K562 (cell line): ENCODE data around the gene PRKX. TPM values are rescaled to one million over a fixed set of nuclear protein-coding genes. Genes with fewer than 3 reads are reported as not detected.

Experiments used
- ATAC-seq: fragments of 200-7000 bp; cut with Tn5 transposase; 3 replicates; pipeline ENCODE4 v1.9.1; 2020; ENCODE audit warnings: moderate library complexity
- BruUV-seq: library from RNA; stranded (reverse); fragments of 400-500 nt; replicated peaks from 2 replicates; lab custom pipeline; 2021; lab: Mats Ljungman, UMichigan
- CTCF ChIA-PET: fragments of 300-600 bp; formaldehyde crosslinking; extraction: SDS; loops from one replicate; lab custom pipeline; 2021; ENCODE audit warnings: low intra/inter-chr PET ratio; lab: Yijun Ruan, JAX
- POLR2A ChIA-PET: fragments of 300-600, 350-650 bp; sonication (Branson Sonifier 250); formaldehyde crosslinking; extraction: SDS; loops from one replicate; lab custom pipeline; 2021; ENCODE audit warnings: antibody characterized with exemption, inconsistent platforms; lab: Yijun Ruan, JAX
- DNase-seq, 4 experiments: peaks; one replicate each; pipeline versions ENCODE4 v3.0.0 to v3.0.0-alpha.2; 2011 to 2018; ENCODE audit warnings: low spot score in 3 of 4, mixed read lengths in 3 of 4; ENCODE audit errors: extremely low read depth in 1 of 4
- FAIRE-seq: peaks from 2 replicates; lab custom pipeline; 2011; peaks lifted over from hg19 to GRCh38; lab: Jason Lieb, UNC
- H2AFZ ChIP-seq: 2 replicates; pipeline ENCODE4 v1.6.0; 2011; ENCODE audit warnings: low read depth, low read length, control low read depth, inconsistent platforms
- H3K27ac ChIP-seq: fragments of 200-600 bp; 3 replicates; pipeline ENCODE4 v1.8.0; 2011; ENCODE audit warnings: low read depth, mild to moderate bottlenecking, control low read depth, inconsistent platforms, low read length, moderate library complexity, mixed read lengths; ENCODE audit errors: extremely low read depth
- H3K27me3 ChIP-seq, 2 experiments: fragments of 300-600 bp in 1 of 2; 2 replicates in 1 of 2; 3 replicates in 1 of 2; pipeline versions ENCODE4 v1.6.0 to v1.8.0; 2011; ENCODE audit warnings: inconsistent platforms in 2 of 2, low read length in 2 of 2, mild to moderate bottlenecking in 1 of 2, mixed read lengths in 1 of 2, moderate library complexity in 1 of 2; ENCODE audit not compliant: control insufficient read depth in 2 of 2, insufficient read depth in 2 of 2
- H3K36me3 ChIP-seq: fragments of 300-600 bp; 3 replicates; pipeline ENCODE4 v1.8.0; 2011; ENCODE audit warnings: mild to moderate bottlenecking, low read length, inconsistent platforms; ENCODE audit not compliant: control insufficient read depth, insufficient read depth
- H3K4me1 ChIP-seq, 2 experiments: fragments of 200-600 bp in 1 of 2; replicated peaks in 1 of 2; 2 replicates in 1 of 2; 3 replicates in 1 of 2; pipeline versions ENCODE4 v1.5.1 to v1.8.0; 2011; ENCODE audit warnings: inconsistent platforms in 2 of 2, low read length in 2 of 2, mild to moderate bottlenecking in 1 of 2, mixed read lengths in 1 of 2, moderate library complexity in 1 of 2; ENCODE audit not compliant: control insufficient read depth in 2 of 2, insufficient read depth in 2 of 2
- H3K4me2 ChIP-seq: 2 replicates; pipeline ENCODE4 v1.6.1; 2011; ENCODE audit warnings: low read length, control low read depth, inconsistent platforms, mixed read lengths; ENCODE audit not compliant: insufficient read depth
- H3K4me3 ChIP-seq: fragments of 200-600 bp; sonication (generic), shearing (Covaris generic); 2 replicates; pipeline ENCODE4 v1.5.1; 2016; ENCODE audit warnings: control low read depth, inconsistent platforms
- H3K79me2 ChIP-seq: fragments of 200-600 bp; 3 replicates; pipeline ENCODE4 v1.8.0; 2011; ENCODE audit warnings: low read length, inconsistent platforms; ENCODE audit not compliant: control insufficient read depth, insufficient read depth
- H3K9ac ChIP-seq, 2 experiments: 2 replicates each; pipeline versions ENCODE4 v1.6.0 to v1.6.1; 2011; ENCODE audit warnings: low read depth in 2 of 2, low read length in 2 of 2, control low read depth in 1 of 2, inconsistent platforms in 1 of 2, mild to moderate bottlenecking in 1 of 2, mixed read lengths in 1 of 2; ENCODE audit not compliant: insufficient read depth in 1 of 2
- H3K9me1 ChIP-seq: one replicate; pipeline ENCODE4 v1.6.0; 2011; ENCODE audit warnings: inconsistent platforms, mild to moderate bottlenecking, low read length, moderate library complexity; ENCODE audit not compliant: control insufficient read depth, insufficient read depth
- H3K9me3 ChIP-seq: replicated peaks from 2 replicates; pipeline ENCODE4 v1.5.1; 2011; ENCODE audit warnings: low read depth, low read length, inconsistent platforms; ENCODE audit not compliant: control insufficient read depth, insufficient read depth
- H4K20me1 ChIP-seq: replicated peaks from 2 replicates; pipeline ENCODE4 v1.6.1; 2011; ENCODE audit warnings: low read length, inconsistent platforms, mixed read lengths; ENCODE audit not compliant: control insufficient read depth, insufficient read depth
- AFF4 ChIP-seq: sonication (generic); formaldehyde crosslinking; IDR thresholded peaks from 2 replicates; pipeline ENCODE4 v1.8.0; 2023; ENCODE audit warnings: mild to moderate bottlenecking, missing genetic modification reagents
- BRF2 ChIP-seq: IDR thresholded peaks from 3 replicates; pipeline ENCODE4 v1.6.1; 2011; ENCODE audit warnings: borderline replicate concordance, mild to moderate bottlenecking; ENCODE audit not compliant: insufficient read length, insufficient read depth
- NFXL1 ChIP-seq: fragments of 450-650 bp; formaldehyde crosslinking; IDR thresholded peaks from 2 replicates; pipeline ENCODE4 v1.4.0; 2021; ENCODE audit warnings: mild to moderate bottlenecking
- RERE ChIP-seq: sonication (generic); formaldehyde crosslinking; IDR thresholded peaks from 2 replicates; pipeline ENCODE4 v1.8.0; 2023; ENCODE audit warnings: missing genetic modification reagents, mild to moderate bottlenecking, borderline replicate concordance
- ZNF764 ChIP-seq: fragments of 250-450 bp; sonication (Bioruptor Pico); IDR thresholded peaks from 2 replicates; pipeline ENCODE4 v1.4.0; 2020; ENCODE audit warnings: low read depth, mild to moderate bottlenecking, moderate library complexity
- WGBS: fragments of 100-300 bp; shearing (Covaris generic); methylation state at CpG from one replicate; pipeline ENCODE4 v1.1.6; 2016; ENCODE audit warnings: low coverage, mixed read lengths; ENCODE audit not compliant: insufficient coverage; ENCODE audit errors: missing lambda C conversion rate; 5-methylcytosine and 5-hydroxymethylcytosine counted together
- in situ Hi-C: fragments of 300-500 bp; cut with MboI; formaldehyde crosslinking; loops from 4 replicates; pipeline ENCODE4 v1.15.0; 2018; ENCODE audit warnings: inconsistent platforms, mixed read lengths
- intact Hi-C: fragments of 100-400 bp; cut with micrococcal nuclease; formaldehyde crosslinking; loops from 2 replicates; pipeline ENCODE4 v1.14.2; 2022
- polyA plus RNA-seq, 8 experiments: library from polyadenylated mRNA; depleted of rRNA in 4 of 8; stranded (reverse) in 5 of 8; unstranded in 3 of 8; fragments of >200 nt; fragmentation: Nextera tagmentation in 2 of 8; fragmentation: Illumina TruSeq in 1 of 8; extraction: Ambion mirVana in 2 of 8; extraction: Trizol in 1 of 8; gene quantifications; 2 replicates each; pipeline versions ENCODE4 v1.2.1 to v1.2.3, GENCODE V29; 2011 to 2014; ENCODE audit warnings: inconsistent platforms in 1 of 8, missing spikeins in 1 of 8
- total RNA-seq, 7 experiments: library from RNA; depleted of rRNA in 6 of 7; stranded (reverse); fragments of >200 nt in 6 of 7; fragmentation: Illumina TruSeq in 2 of 7; extraction: Trizol in 2 of 7; gene quantifications; 2 replicates each; pipeline versions ENCODE4 v1.2.1 to v1.2.3, GENCODE V29; 2011 to 2021; ENCODE audit warnings: low replicate concordance in 1 of 7
- TF ChIP-seq, protein P1 (sequence below), 2 experiments: IDR thresholded peaks; 2 replicates each; pipeline ENCODE4 v1.6.1; 2011; ENCODE audit warnings: borderline replicate concordance in 1 of 2, control low read depth in 1 of 2, low read depth in 1 of 2, low read length in 1 of 2, mild to moderate bottlenecking in 1 of 2, mixed read lengths in 1 of 2, moderate library complexity in 1 of 2; ENCODE audit not compliant: insufficient read depth in 1 of 2, insufficient read length in 1 of 2, poor library complexity in 1 of 2, severe bottlenecking in 1 of 2; ENCODE audit errors: extremely low read depth in 1 of 2

The PRKX gene
- total and polyA plus RNA-seq, 9 of the 15 experiments (the other 6 are each of a cell fraction or from before 2014, with no cell fraction given), result 3.3 to 29.4 (median 23.7) TPM

- Histone ChIP-seq H3K4me1 (peaks cover 21 to 26% of the 10 kb centered on the region in 2 experiments), H3K36me3 (no peaks in the 10 kb centered on the region), H3K27ac (peak overlapping the region; percentile 61; the same call in 1 of the 3 replicates), H3K4me3 (no peak overlapping the region), H3K9me1 (no peaks in the 10 kb centered on the region), H3K9ac (peak overlapping the region in 1 of 2 experiments; percentile 82; a peak in 2 of 4 replicates), H4K20me1 (0 out of 2 replicates have a peak, but pooled peaks cover 10% of the 10 kb centered on the region), H2AFZ (no peak overlapping the region), H3K27me3 (no peaks in the 10 kb centered on the region), H3K4me2 (peak overlapping the region; percentile 7; the same call in 1 of the 2 replicates), H3K9me3 (no peaks in the 10 kb centered on the region), H3K79me2 (peaks cover 62% of the 10 kb centered on the region)
- DNase-seq (no peak), ATAC-seq (peak; percentile 62), FAIRE-seq (no peak)
- WGBS, result 47% methylated on average over 13 of the region's 16 CpGs
- CTCF ChIA-PET, result no interaction called here
- intact Hi-C loops (no loop called here), in situ Hi-C loops (no loop called here)
- no TSS peak for BruUV-seq
- POLR2A ChIA-PET, result interaction anchor here (1.0 kb wide), 1 partner anchor 13 kb away, joined by 3 read pairs; no protein-coding TSS in a partner anchor
- TF ChIP-seq ZNF764 (CRISPR knock-in tag) (no peak), AFF4 (CRISPR knock-in tag) (no peak), RERE (CRISPR knock-in tag) (no peak), BRF2 (no peak), NFXL1 (CRISPR knock-in tag) (no peak)
- TF ChIP-seq, protein P1, sequence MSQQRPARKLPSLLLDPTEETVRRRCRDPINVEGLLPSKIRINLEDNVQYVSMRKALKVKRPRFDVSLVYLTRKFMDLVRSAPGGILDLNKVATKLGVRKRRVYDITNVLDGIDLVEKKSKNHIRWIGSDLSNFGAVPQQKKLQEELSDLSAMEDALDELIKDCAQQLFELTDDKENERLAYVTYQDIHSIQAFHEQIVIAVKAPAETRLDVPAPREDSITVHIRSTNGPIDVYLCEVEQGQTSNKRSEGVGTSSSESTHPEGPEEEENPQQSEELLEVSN (IDR thresholded peaks at IDR 0.05; ENCODE audit: borderline replicate concordance in 1 of 2, extremely low read depth in 1 of 2, insufficient read depth in 1 of 2, insufficient read length in 1 of 2, low read depth in 1 of 2, low read length in 1 of 2, poor library complexity in 1 of 2, severe bottlenecking in 1 of 2), result peak in 1 of 2 experiments; percentile 6
Measured at GRCh38 chrX:3697701-3698279, 15.7 kb downstream of the PRKX start.
